ENCODE measurements around the gene UPK3BL1. TPM values are rescaled to one million over a fixed set of nuclear protein-coding genes. Genes with fewer than 3 reads are reported as not detected.
"Not testable (repeated sequence)": the region's sequence is repeated elsewhere in the genome, so short reads cannot be mapped to it uniquely, and the experiment has no call there.

UPK3BL1 gene
- total RNA-seq, 1 experiment from 2014 or later = 12.4 TPM

- not testable (repeated sequence) for H3K27me3 Mint-ChIP-seq (ENCODE audit: low read depth); H3K4me1 ChIP-seq (ENCODE audit: insufficient read depth, low read length); H3K36me3 Mint-ChIP-seq (ENCODE audit: insufficient read depth in 1 of 3, low read depth in 3 of 3); H3K9ac ChIP-seq (ENCODE audit: extremely low read depth, insufficient read length, low read length); H4K8ac ChIP-seq (replicated peaks; ENCODE audit: insufficient read length, low read depth, low read length); H2BK15ac ChIP-seq (ENCODE audit: low read depth, low read length); H3K56ac ChIP-seq (ENCODE audit: insufficient read length, low read depth, low read length); H2BK5ac ChIP-seq (ENCODE audit: insufficient read length, low read length); H3K14ac ChIP-seq (ENCODE audit: insufficient read depth, low read length); DNase-seq; H2AK5ac ChIP-seq (ENCODE audit: insufficient read length, low read length); H3K27ac Mint-ChIP-seq; H3K4ac ChIP-seq (ENCODE audit: low read depth, low read length); H3K9me3 ChIP-seq (ENCODE audit: control insufficient read depth, low read depth, low read length); H2BK120ac ChIP-seq (ENCODE audit: low read depth, low read length, poor library complexity, severe bottlenecking); H2BK12ac ChIP-seq (ENCODE audit: insufficient read length, low read depth, low read length); H3K9me3 Mint-ChIP-seq; H3K23me2 ChIP-seq (ENCODE audit: insufficient read length, low read depth, low read length, poor library complexity, severe bottlenecking); H3K27ac ChIP-seq (ENCODE audit: insufficient read length, low read depth, low read length); H3K23ac ChIP-seq (ENCODE audit: insufficient read length, low read depth, low read length); H4K20me1 ChIP-seq (ENCODE audit: control insufficient read depth, insufficient read depth, insufficient read length); H3K4me1 Mint-ChIP-seq; H3K4me3 Mint-ChIP-seq; H4K5ac ChIP-seq (ENCODE audit: insufficient read length, low read depth, low read length); H3K27me3 ChIP-seq (ENCODE audit: insufficient read depth, low read length); H3K4me2 ChIP-seq (ENCODE audit: insufficient read depth, insufficient read length, low read length); H2BK20ac ChIP-seq (ENCODE audit: low read depth, low read length, poor library complexity, severe bottlenecking); H4K91ac ChIP-seq (ENCODE audit: insufficient read length, low read depth, low read length); H3K18ac ChIP-seq (ENCODE audit: insufficient read length, low read depth, low read length); H2AFZ ChIP-seq (ENCODE audit: low read length); H3K79me1 ChIP-seq (ENCODE audit: insufficient read depth, low read depth, low read length, poor library complexity, severe bottlenecking); H3T11ph ChIP-seq (ENCODE audit: low read length); H3K79me2 ChIP-seq (ENCODE audit: insufficient read depth, low read length)
- WGBS (ENCODE audit: extremely low coverage, insufficient read length, low lambda C conversion rate) = no CpG with 5 or more reads among the region's 15 CpGs
Observed at GRCh38 chr7:102613575-102614345, 28.8 kb downstream of the UPK3BL1 start.

DNA sequence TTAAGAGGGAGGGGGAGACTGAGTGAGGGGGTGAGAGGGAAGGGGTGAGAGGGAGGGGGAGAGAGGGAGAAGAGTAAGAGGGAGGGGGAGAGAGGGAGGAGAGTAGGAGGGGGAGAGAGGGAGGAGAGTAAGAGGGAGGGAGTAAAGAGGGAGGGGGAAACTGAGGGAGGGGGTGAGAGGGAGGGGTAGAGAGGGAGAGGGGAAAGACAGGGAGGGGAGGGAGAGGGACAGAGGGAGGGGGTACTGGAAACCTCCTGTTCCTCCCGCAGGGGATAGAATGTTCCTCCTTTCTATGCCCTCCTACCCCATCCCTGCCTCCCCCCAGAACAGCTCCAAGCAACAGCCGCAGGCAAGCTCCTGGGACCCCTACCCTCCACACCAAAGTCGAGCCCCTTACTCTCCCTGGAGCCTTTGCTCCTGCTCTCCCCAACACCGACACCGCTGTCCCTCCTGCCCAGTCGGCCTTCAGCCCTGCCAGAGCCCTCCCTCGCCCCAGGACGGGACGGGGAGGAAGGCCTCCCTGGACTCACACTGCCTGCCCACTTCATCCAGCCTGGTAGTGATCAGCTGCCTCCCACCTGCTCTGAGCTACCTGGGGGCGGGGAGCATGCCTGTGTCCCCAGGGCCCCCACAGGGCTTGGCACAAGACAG is 30.8 kb downstream of the UPK3BL1 start:
- not testable (repeated sequence) for H3K4me1 Mint-ChIP-seq; H3K18ac ChIP-seq (ENCODE audit: insufficient read length, low read depth, low read length); H3K4ac ChIP-seq (ENCODE audit: low read depth, low read length); H3T11ph ChIP-seq (ENCODE audit: low read length); H3K9me3 Mint-ChIP-seq; H2BK15ac ChIP-seq (ENCODE audit: low read depth, low read length); H2BK120ac ChIP-seq (ENCODE audit: low read depth, low read length, poor library complexity, severe bottlenecking); H3K27ac Mint-ChIP-seq; H4K8ac ChIP-seq (replicated peaks; ENCODE audit: insufficient read length, low read depth, low read length); DNase-seq; H3K36me3 Mint-ChIP-seq (ENCODE audit: insufficient read depth in 1 of 3, low read depth in 3 of 3); H3K23ac ChIP-seq (ENCODE audit: insufficient read length, low read depth, low read length); H3K23me2 ChIP-seq (ENCODE audit: insufficient read length, low read depth, low read length, poor library complexity, severe bottlenecking); H4K5ac ChIP-seq (ENCODE audit: insufficient read length, low read depth, low read length); H3K79me2 ChIP-seq (ENCODE audit: insufficient read depth, low read length); H3K27me3 Mint-ChIP-seq (ENCODE audit: low read depth); H2BK5ac ChIP-seq (ENCODE audit: insufficient read length, low read length); H4K91ac ChIP-seq (ENCODE audit: insufficient read length, low read depth, low read length); H2AFZ ChIP-seq (ENCODE audit: low read length); H2BK12ac ChIP-seq (ENCODE audit: insufficient read length, low read depth, low read length); H3K79me1 ChIP-seq (ENCODE audit: insufficient read depth, low read depth, low read length, poor library complexity, severe bottlenecking); H2AK5ac ChIP-seq (ENCODE audit: insufficient read length, low read length); H3K9ac ChIP-seq (ENCODE audit: extremely low read depth, insufficient read length, low read length); H3K4me1 ChIP-seq (ENCODE audit: insufficient read depth, low read length); H3K9me3 ChIP-seq (ENCODE audit: control insufficient read depth, low read depth, low read length); H2BK20ac ChIP-seq (ENCODE audit: low read depth, low read length, poor library complexity, severe bottlenecking); H3K27ac ChIP-seq (ENCODE audit: insufficient read length, low read depth, low read length); H3K14ac ChIP-seq (ENCODE audit: insufficient read depth, low read length); H3K27me3 ChIP-seq (ENCODE audit: insufficient read depth, low read length); H3K56ac ChIP-seq (ENCODE audit: insufficient read length, low read depth, low read length); H3K4me2 ChIP-seq (ENCODE audit: insufficient read depth, insufficient read length, low read length); H4K20me1 ChIP-seq (ENCODE audit: control insufficient read depth, insufficient read depth, insufficient read length)
- peak overlapping the region in 1 of 2 experiments; percentile 48; a peak in 1 of 5 replicates for H3K4me3 Mint-ChIP-seq
- no CpG with 5 or more reads among the region's 10 CpGs for WGBS (ENCODE audit: extremely low coverage, insufficient read length, low lambda C conversion rate)
